Activated CD4-positive, alpha-beta T cell treated with anti-CD3 and anti-CD28 coated beads for 4 hours (primary cell): Measurements from ENCODE around the gene TANC1.

Experiments used
- DNase-seq, 2 donors: peaks; one replicate each; pipeline ENCODE4 v3.0.0-alpha.2; 2020

TANC1 gene

DNA sequence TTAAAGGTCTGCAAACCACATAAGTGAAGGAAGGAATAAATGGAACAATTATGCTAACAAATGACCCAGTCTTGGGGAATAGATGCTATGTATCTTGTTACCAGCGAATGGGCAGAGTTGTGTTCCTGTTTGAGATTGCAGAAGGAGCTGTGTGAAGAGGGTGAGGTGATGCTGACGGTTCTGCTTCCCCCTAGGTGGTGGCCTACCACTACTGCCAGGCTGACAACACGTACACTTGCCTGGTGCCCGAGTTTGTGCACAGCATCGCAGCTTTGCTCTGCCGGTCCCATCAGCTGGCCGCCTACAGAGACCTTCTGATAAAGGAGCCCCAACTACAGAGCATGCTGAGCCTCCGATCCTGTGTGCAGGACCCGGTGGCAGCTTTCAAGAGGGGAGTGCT is 206.3 kb downstream of the TANC1 start:
- no peak for DNase-seq

DNA sequence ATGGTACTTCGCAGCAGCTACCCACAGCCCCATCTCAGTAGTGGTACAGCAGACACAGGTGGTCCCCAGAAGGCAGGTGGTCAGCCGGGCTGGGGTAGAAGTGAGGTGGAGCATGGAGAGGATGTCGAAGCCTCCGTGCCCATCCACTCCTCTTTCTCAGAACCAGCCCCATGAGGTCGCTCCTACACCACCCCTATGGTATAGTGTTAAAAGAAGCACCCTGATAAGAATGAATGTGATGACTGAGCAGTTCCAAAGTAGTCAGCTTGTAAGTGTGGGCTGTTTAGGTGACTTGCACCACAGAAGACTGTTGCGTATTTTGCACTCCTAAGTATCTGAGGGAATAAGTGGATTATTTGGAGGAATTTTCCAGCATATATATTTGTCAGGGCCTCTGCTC is 206.7 kb downstream of the TANC1 start:
- DNase-seq, result no peak

DNA sequence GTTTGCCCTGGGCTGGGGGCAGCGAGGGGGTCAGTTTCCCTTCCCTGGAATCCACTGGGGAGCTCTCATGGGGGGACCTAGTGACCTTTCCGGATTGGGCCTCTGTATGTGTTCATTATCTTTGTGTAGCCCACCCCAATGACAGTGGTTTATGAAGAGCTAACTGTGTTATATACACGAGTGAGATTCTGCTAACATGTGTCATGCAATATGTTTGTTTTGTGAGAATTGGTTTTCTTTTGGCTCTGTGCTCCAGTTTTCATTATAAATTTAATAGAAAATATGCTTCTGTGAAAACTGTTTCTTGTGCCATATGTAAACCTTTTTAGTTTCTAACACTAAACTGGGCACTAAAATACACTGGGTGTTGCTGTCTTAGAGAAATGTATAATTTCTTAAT is 207.5 kb downstream of the TANC1 start:
- DNase-seq, result no peak

DNA sequence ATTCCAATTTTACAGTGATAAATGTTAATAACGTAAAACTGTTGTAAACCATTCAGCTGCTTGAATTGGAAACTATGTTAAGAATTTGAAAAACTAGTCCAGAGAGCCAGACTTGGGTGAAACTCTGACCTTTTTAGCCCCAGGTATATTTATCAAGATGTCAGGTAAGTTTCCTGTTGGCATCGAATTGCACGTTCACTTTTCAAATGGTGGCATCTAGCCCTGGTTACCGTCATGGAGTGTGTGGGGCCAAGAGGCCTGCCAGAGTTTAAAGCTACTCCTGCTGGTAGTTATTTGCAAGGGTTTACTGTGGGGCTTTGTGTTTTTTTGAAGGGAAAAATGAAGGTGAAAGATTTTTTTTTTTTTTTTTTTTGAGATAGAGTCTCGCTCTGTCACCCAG is 208.1 kb downstream of the TANC1 start:
- DNase-seq, result no peak

DNA sequence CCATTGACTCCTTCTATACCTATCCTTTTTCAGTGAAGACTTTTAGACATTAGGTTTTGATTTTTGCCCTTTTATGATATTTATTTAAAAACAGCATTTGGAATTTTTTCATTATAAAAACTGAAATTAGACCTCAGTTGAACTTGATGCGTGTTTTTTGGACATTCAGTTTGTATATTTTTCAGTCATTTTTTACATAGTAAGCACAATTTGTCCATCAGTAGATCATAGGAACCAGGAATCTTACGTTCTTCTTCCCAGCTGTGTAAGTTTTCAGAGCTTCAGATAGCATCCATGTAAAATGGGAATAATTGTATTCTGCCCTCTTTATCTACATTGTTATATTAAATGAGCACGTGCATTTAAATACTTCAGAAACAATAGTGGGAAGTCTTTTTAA is 208.9 kb downstream of the TANC1 start:
- DNase-seq, result no peak

DNA sequence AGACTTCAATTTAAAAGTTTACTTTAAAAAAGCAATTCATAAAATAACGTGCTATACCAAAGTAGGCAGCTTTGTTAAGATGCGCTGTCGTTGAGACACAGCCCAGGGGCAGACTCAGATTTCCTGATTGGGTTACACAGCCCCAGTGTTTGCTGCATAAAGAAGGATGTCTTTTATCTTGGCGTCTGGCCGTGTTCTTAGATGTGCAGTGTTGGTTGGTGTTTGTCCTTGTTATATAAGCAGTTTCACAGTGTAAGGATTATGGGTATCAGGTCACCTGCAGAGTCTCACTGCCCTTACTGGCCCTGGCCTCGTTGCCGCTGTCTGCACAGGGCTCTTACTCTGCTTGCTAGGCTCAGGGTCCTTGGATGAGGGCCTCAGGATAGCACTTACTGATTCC is 209.5 kb downstream of the TANC1 start:
- DNase-seq, result no peak

DNA sequence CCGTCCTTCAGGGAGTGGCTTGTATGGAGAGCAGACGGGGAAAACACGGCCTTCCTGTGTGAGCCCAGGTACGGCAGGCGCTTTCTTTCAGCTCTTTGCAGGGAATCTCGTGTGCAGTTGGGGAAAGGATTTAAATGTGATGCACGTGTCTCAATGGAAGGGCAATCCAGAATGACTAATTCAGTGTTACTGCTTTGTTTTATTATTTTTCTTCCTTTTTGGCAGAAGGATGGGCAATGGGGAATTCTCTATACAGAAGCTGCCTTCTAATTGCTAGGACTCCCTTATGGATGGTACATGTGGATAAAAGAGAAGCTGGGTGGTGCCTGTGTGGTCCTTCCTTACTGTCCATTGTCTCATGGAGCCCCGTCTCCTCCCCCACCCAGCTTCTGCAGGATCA is 210.7 kb downstream of the TANC1 start:
- no peak for DNase-seq

DNA sequence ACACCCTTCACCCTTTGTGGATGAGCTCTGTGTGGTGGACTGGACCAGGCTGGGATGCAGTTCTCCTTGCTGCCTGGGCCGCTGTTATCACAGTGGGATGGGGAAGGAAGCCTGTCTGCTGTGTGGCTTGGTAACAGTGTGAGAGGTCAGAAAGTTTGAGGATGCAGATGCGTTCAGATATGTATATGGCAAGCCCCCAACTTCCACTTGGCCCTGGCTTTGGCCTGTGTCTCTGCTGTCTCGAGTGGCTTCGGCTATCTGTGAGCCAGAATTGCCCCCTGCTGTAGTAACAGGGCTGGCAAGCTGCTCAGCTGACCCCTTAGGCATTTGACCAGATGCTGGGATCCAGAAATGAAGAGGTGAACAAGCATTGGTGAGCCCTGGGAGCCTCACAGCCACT is 211.3 kb downstream of the TANC1 start:
- no peak for DNase-seq

DNA sequence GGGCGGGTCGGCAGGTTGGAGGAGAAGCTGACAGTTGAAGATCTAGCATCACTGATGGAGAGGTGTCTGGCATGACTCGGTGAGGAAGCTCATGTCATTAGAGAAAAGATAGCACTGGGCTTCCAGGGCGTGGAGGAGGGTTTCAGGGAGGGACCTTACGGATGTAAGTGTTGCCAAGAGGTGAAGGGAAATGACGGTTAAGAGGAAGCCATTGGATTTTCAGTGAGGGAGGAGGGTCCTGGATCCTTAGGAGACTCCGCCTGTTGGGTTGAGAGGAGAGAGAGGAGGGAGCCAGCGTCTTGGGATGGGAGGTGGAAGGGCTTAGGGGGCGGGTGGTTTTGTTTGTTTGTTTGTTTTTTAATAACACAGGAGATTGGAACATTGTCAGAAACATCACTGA is 214.9 kb downstream of the TANC1 start:
- no peak for DNase-seq

DNA sequence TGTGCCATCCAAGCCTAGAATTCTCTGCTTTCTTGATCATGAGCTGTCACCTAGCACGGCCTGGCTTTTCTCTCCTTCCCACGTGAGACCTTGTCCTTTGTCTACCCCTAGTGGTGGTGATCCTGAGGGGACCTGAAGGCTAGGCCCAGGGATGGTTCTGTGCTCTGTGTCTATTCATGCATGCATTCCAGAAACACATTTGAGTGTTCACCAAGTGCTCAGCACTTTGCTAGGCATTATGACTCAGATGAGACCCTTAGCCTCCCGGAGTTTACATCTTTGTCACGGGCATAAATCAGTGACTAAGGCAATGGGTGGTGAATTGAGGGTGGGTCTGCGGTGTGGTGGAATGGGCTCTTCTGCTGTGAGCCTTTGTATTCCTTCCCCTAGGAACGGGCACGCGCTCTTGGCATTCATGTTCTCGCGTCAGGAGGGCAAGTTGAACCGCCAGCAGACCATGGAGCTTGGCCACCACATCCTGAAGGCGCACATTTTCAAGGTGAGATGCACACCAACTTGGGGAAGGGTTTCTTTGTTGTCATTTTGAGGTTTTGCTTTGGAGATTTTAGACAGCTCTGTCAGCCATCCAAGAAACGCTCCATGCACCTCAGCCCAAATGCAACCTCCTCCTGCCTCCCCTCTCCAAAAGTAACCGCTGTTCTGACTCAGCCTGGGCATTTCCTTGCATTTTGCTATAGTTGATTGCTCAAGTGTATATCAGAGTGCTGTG is 217.1 kb downstream of the TANC1 start:
- no peak for DNase-seq

DNA sequence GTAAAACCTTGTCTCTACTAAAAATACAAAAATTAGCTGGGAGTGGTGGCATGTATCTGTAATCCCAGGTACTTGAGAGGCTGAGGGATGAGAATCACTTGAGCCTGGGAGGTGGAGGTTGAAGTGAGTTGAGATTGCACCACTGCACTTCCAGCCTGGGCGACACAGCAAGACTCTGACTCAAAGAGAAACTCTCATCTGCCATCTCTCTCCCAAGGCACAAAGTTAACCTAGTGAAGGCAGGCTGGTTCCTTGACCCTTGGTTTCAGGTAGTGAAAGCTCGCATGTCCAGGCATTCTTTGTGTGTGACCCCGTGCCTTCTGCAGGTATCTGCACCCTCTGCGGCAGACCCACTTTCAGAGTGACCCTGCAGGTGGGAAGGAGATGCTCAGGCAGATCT is 218.0 kb downstream of the TANC1 start:
- no peak for DNase-seq

DNA sequence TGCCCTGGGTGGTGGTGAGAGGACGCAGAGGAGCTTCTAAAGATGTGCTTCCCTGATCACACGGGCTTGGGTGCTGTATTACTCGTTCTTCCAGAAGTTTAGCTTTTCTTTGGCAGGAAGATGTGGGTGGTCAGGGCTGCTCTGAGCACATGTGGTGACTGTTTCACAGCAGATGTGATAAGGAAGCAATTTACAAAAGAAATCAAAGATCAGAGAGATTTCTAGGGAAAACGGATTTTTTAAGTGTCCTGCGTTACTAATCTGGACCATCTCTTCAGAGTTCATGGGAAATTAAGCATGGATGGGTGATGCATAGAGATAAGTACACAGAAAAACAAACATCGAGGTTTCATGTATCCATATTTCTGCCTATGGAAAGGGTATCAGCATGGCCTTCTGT is 218.7 kb downstream of the TANC1 start:
- no peak for DNase-seq

DNA sequence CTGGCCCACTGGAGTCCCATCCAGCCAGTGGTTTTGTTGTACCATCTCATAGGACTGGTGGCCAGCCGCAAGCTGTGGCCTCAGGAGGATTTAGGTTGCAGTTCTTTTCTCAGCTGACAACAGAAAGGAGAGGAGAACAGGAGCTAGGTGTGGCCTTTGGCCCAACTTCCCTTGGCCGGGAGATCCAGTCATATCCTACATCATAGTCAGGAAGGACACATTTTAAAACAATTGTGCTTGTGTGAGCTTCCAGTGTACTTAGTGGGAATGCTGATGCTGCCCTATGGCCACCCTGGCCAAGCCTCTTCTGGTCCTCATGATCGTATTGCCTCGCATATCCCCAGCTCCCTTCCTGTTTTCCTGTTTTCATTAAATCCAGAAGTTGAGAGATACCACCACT is 220.0 kb downstream of the TANC1 start:
- DNase-seq, result no peak

DNA sequence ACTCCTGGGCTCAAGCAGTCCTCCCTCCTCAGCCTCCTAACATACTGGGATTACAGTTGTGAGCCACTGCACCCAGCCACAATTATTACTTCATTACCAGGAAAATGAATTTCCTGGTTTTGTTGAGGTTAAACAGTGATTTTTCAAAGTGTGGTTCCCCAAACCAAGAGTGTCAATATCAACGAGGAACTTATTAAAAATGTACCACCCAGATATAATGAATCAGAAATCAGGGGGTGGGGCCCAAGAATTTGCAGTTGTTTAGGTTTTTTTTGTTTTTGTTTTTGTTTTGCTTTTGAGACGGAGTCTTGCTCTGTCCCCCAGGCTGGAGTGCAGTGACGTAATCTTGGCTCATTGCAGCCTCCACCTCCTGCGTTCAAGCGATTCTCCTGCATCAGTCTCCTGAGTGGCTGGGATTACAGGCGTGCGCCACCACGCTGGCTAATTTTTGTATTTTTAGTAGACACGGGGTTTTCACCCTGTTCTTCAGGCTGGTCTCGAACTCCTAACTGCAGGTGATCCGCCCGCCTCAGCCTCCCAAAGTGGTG is 224.0 kb downstream of the TANC1 start:
- no peak for DNase-seq

DNA sequence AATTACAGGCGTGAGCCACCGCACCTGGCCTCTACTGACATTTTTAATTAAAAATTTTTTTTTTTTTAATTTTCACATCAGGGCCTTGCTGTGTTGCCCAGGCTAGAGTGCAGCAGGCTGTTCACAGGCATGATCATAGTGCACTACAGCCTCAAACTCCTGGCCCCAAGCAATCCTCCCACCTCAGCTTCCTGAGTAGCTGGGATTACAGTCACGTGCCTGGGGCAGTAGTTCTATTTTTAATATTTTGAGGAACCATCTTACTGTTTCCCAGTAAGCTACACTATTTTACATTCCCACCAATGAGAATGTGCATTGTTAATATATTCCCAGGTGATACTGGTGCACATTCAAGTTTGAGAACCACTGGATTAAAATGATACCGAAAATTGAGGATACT is 225.4 kb downstream of the TANC1 start:
- no peak for DNase-seq

DNA sequence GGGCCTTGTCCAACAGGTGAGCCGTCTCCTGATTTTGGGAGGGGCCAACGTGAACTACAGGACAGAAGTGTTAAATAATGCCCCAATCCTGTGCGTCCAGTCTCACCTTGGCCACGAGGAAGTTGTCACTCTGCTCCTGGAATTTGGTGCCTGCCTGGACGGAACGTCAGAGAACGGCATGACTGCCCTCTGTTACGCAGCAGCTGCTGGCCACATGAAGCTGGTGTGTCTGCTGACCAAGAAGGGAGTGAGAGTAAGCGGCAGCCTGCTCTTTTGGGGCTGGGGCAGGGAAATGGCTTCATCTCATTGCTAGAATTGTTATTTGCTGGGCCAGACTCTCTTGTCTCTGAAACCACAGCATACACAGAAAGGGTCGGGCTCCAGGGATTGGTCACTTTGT is 225.8 kb downstream of the TANC1 start:
- DNase-seq, result no peak

DNA sequence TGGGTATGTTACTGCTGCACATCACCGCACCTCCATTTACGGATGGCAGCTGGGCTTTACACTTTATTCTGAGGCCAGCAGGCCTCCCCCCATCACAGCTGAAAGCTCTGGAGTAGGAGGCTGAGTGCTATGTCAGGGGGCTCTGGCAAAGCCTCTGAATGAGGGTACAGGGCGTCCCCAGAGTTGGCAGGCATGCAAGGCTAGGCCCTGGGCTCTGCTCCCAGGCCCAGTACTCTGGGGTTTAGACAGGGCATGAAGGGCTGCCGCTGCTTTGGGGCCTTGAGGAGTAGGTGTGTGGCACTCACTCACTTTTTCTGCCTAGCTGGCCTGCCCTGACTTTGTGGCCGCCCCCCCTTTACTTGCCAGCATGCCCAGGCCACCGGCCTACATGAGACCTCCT is 227.3 kb downstream of the TANC1 start:
- no peak for DNase-seq

DNA sequence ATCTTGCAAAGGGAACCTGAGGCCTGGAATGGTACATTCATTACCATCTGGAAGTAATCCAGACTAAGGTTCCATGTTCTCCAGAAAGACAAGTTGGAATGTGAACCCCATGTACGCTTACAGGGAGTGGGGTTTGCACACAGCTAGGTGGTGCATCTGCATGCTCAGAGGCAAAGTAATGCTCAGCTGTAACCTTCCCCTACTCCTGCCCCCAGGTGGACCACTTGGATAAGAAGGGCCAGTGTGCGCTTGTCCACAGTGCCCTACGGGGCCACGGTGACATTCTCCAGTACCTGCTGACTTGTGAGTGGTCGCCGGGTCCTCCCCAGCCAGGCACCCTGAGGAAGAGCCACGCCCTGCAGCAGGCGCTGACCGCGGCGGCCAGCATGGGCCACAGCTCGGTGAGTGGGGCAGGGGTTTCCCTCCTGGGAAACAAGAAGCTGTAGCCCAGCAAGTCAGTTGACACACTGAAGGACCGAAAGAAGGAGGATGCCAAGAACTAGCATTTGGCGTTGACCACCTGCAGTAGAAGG is 228.0 kb downstream of the TANC1 start:
- DNase-seq, result no peak

DNA sequence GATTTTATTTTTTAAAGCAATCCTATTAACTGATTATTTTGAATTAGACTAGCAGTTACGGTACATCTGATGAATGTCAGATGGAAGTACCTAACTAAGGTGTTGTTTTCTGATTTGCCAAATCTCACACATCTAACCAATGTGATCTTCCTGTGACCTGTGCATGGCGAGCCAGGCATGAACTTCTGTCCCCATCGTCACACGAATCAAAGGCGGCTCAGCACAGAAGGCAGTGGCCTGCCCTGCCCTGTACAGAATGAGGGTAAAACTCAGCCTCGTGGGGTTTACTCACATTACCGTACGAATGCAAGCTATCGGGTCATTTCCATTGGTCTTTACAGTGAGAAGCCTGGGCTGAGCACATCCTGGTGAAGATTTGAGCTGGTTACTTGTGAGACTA is 230.8 kb downstream of the TANC1 start:
- no peak for DNase-seq

DNA sequence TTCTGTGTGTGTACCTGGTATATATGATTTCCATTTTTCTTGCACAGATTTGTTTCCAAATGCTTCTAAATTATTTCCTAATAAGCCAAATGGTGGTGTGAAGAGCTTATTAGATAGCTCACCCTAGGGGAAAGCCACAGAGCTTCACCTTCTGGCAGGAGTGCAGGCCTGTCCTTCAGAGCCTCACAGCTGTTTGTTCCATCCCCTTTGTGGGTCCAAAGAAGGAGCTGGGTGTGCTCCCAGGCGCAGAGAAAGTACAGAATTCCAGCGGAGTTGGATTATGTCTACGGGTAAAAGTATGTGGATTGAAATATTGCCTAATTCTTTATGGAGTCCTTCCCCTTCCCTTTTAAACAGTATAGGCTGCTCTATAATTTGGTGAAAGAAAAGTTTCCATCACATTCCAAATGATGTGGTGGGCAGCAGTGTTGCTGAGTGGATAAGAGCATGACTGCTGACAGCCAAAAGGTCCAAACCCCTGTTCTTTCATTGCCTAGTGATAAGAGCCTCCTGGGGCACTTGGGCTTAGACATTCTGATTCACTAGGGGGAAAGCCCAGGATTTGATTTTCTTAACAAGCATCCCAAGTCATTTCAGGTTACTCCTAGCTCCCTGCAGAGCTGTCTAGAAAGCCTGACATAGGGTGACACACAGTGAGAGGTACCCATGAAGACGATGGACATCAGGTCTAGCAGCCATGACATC is 231.5 kb downstream of the TANC1 start:
- no peak for DNase-seq

DNA sequence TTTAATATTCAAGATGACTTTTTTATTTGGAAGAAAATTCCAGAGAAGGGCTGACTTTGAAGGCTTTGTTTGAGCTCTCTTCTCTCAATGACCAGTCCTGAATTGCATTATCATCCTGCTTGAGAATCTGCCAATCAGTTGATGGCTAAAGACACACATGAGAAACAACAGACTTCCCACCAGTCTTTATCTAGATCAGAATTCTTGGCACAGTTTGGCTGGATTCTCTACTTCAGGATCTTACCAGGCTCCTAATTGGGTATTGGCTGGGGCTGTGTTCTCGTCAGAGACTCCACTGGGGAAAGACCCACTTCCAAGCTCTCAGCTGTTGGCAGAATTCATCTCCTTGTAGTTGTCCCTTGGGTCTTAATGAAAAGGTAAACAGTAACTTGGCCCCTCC is 232.1 kb downstream of the TANC1 start:
- DNase-seq, result no peak

DNA sequence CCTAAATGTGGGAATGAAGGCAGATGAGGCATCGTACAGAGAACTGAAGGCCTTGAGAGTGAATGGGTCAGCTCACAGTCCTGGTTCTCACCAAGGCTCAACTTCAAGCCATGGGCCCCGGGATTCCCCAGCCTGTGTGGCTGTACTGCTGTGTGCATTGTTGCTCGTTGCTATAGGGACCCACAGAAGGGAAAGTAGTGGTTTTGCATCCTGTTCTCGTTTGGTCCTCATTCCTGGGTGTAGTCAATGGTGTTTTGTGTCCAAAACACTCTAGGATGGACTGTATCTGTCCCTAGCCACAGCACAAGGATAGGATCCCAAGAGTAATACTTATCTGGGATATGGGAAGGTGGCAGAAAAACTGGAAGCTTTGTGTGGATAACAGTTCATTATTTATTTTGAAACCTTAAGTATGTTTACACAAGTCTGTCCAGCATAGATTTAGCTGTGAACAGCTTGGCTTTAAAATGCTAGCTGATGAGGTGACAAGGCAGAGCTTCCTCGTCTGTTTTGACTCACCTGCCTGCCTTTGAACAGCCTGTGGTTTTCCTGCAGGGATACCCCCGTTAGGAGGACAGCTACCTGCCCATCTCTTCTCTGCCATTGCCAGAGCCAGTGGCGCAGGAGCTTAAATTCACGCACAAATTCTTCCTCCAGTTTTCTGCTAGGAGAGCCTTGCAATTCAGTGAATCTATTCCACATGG is 233.1 kb downstream of the TANC1 start:
- DNase-seq, result no peak

DNA sequence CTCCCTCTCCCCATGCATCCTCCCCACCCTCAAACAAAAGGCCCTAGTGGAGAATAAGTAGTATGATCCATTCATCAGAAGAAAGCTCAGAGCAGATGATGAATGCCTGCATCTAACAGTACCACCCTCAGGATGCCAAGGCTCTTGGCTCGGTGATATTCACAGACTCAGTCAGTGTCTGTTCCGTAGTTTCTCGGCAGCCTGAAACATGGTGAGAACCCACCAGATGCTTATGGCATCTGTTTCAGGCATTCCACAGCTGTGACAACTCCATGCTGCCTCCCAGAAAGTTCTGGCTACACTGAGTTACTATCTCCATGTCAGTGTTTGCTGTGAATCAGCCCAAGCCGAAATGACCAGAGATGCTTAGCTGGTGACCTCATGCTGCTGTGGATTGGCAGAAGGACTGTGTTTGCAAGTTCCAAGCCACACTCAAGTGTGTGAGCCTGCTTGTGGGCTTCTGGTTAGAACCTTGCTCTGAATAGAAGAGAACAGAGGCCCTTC is 234.2 kb downstream of the TANC1 start:
- no peak for DNase-seq
